ENCODE results near the gene CXorf51A.
"Not testable (repeated sequence)": the region's sequence is repeated elsewhere in the genome, so short reads cannot be mapped to it uniquely, and the experiment has no call there.

The CXorf51A gene

DNA sequence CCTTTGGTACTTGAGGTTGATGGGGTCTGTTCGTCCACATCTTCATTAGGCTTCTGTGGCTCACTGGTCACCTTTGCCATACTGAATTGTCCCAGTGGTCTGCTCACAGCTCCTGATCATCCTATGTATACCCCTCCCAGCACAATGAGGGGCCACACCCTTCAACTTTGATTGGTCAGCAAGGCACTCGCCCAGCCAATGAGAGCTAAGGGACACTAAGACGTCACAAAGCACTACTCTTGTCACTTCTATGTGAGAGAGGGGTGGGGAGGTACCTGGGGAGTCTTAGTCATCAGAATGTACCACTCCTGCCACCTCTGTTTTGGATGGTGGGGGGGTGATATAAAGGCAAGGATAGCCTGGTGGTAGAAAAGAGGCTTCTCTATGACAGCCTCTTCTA, at the start of gene CXorf51A:
Gene CXorf51A, minus strand, starts transcription at position 101 of the 400 bp plus-strand sequence. Its CDS starts 21 bp downstream, at position 80.
- H3K9me2 ChIP-seq (replicated peaks; ENCODE audit: low read depth, low read length); H3K9me3 ChIP-seq (ENCODE audit: insufficient read depth, low read depth, low read length); H3K4me3 ChIP-seq (ENCODE audit: low read length, poor library complexity, severe bottlenecking); H4K20me1 ChIP-seq (ENCODE audit: insufficient read depth, low read length, poor library complexity, severe bottlenecking); H3K4me2 ChIP-seq (ENCODE audit: low read depth, low read length, poor library complexity, severe bottlenecking); H3K27me3 ChIP-seq (ENCODE audit: insufficient read depth, low read length, poor library complexity, severe bottlenecking); H3K36me3 ChIP-seq (ENCODE audit: insufficient read depth, low read length); H3K9ac ChIP-seq (ENCODE audit: low read depth, low read length, poor library complexity, severe bottlenecking); H2AFZ ChIP-seq (ENCODE audit: low read length); H3F3A ChIP-seq (ENCODE audit: low read depth); H3K4me1 ChIP-seq (ENCODE audit: insufficient read depth, low read length, poor library complexity, severe bottlenecking); H3K79me2 ChIP-seq (ENCODE audit: insufficient read depth, low read length): not testable (repeated sequence)

DNA sequence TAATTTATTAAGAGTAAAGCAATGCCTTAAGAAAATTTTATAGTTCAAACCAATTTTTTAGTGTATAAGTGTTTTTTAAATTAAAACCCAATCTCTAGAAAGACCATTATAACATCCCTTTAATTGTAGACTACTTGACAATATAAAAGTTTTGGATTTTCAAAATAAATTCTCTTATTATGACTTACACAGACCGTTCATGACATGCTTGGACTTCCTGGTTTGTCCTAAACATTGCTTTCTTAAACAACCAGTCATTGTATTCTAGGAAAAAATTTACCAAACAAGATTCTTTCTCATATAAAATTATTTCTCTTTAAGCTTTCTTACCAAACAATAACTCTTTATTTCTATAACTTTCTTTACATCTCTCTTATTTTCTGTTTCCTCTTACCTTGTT, 49.0 kb upstream of the CXorf51A start:
- Histone ChIP-seq H3K4me2 (ENCODE audit: low read depth, low read length, poor library complexity, severe bottlenecking) (no peak overlapping the region), H3K36me3 (ENCODE audit: insufficient read depth, low read length) (no peaks in the 10 kb centered on the region), H3K79me2 (ENCODE audit: insufficient read depth, low read length) (no peaks in the 10 kb centered on the region), H3K9me2 (replicated peaks; ENCODE audit: low read depth, low read length) (no peaks in the 10 kb centered on the region), H3K9ac (ENCODE audit: low read depth, low read length, poor library complexity, severe bottlenecking) (no peak overlapping the region), H3F3A (ENCODE audit: low read depth) (no peaks in the 10 kb centered on the region), H2AFZ (ENCODE audit: low read length) (no peak overlapping the region), H3K9me3 (ENCODE audit: insufficient read depth, low read depth, low read length) (no peaks in the 10 kb centered on the region), H3K4me1 (ENCODE audit: insufficient read depth, low read length, poor library complexity, severe bottlenecking) (no peaks in the 10 kb centered on the region), H4K20me1 (ENCODE audit: insufficient read depth, low read length, poor library complexity, severe bottlenecking) (no peaks in the 10 kb centered on the region), H3K4me3 (ENCODE audit: low read length, poor library complexity, severe bottlenecking) (no peak overlapping the region), H3K27me3 (ENCODE audit: insufficient read depth, low read length, poor library complexity, severe bottlenecking) (no peaks in the 10 kb centered on the region)
- TF ChIP-seq EZH2phosphoT487 (IDR thresholded peaks at IDR 0.05; ENCODE audit: borderline replicate concordance), result no peak
- TF ChIP-seq, protein P1, sequence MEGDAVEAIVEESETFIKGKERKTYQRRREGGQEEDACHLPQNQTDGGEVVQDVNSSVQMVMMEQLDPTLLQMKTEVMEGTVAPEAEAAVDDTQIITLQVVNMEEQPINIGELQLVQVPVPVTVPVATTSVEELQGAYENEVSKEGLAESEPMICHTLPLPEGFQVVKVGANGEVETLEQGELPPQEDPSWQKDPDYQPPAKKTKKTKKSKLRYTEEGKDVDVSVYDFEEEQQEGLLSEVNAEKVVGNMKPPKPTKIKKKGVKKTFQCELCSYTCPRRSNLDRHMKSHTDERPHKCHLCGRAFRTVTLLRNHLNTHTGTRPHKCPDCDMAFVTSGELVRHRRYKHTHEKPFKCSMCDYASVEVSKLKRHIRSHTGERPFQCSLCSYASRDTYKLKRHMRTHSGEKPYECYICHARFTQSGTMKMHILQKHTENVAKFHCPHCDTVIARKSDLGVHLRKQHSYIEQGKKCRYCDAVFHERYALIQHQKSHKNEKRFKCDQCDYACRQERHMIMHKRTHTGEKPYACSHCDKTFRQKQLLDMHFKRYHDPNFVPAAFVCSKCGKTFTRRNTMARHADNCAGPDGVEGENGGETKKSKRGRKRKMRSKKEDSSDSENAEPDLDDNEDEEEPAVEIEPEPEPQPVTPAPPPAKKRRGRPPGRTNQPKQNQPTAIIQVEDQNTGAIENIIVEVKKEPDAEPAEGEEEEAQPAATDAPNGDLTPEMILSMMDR (conservative IDR thresholded peaks at IDR 0.05; ENCODE audit: low read length), result no peak

DNA sequence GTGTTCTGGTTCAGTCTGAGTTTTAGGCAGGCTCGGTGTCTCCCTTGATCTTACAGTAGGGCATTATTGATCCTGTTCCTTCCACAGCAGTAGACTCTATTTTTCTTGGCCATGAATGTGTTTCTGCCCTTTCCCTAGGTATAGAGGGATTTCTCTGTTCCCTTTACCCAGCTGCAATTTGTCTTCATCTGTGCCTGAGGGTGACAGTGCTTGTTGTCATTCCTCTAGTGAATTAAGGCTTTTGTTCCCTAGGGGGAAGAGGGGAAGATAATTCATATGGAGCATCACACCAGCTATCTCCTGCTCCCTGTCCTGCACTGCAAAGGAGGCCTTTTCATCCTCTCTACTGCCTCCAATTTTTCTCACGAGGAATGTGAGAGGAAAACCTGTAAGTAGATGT, 39.7 kb upstream of the CXorf51A start:
- Histone ChIP-seq H3K9me3 (ENCODE audit: insufficient read depth, low read depth, low read length) (no peaks in the 10 kb centered on the region), H3K9me2 (replicated peaks; ENCODE audit: low read depth, low read length) (no peaks in the 10 kb centered on the region), H3K4me1 (ENCODE audit: insufficient read depth, low read length, poor library complexity, severe bottlenecking) (no peaks in the 10 kb centered on the region), H3K4me2 (ENCODE audit: low read depth, low read length, poor library complexity, severe bottlenecking) (no peak overlapping the region), H3K4me3 (ENCODE audit: low read length, poor library complexity, severe bottlenecking) (no peak overlapping the region), H3K36me3 (ENCODE audit: insufficient read depth, low read length) (no peaks in the 10 kb centered on the region), H2AFZ (ENCODE audit: low read length) (no peak overlapping the region), H3F3A (ENCODE audit: low read depth) (no peaks in the 10 kb centered on the region), H3K9ac (ENCODE audit: low read depth, low read length, poor library complexity, severe bottlenecking) (no peak overlapping the region), H4K20me1 (ENCODE audit: insufficient read depth, low read length, poor library complexity, severe bottlenecking) (no peaks in the 10 kb centered on the region), H3K27me3 (ENCODE audit: insufficient read depth, low read length, poor library complexity, severe bottlenecking) (no peaks in the 10 kb centered on the region), H3K79me2 (ENCODE audit: insufficient read depth, low read length) (no peaks in the 10 kb centered on the region)
- TF ChIP-seq EZH2phosphoT487 (IDR thresholded peaks at IDR 0.05; ENCODE audit: borderline replicate concordance), result no peak
- TF ChIP-seq, protein P1 (conservative IDR thresholded peaks at IDR 0.05; ENCODE audit: low read length), result no peak

DNA sequence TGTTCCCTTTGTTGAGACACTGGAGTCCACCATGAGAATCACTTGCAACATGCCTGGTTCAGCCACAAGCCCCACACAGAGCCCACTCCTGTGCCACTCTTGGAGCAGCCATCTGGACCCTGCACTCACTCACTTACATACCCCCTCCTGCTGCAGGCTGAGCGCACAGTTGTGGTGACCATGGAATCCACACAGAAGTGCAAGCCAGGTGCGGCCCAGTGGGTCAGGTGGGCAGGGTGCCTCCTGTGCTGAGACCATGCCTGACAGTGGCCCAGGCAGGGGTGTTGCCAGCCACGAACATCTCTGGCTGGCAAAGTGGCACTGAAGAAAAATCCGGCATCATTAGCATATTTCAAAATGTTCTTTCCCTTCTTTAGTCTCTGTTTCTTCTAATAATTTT, 17.4 kb upstream of the CXorf51A start:
- Histone ChIP-seq H3F3A (ENCODE audit: low read depth) (no peaks in the 10 kb centered on the region), H3K4me2 (ENCODE audit: low read depth, low read length, poor library complexity, severe bottlenecking) (no peak overlapping the region), H3K4me1 (ENCODE audit: insufficient read depth, low read length, poor library complexity, severe bottlenecking) (no peaks in the 10 kb centered on the region), H4K20me1 (ENCODE audit: insufficient read depth, low read length, poor library complexity, severe bottlenecking) (no peaks in the 10 kb centered on the region), H3K9me2 (replicated peaks; ENCODE audit: low read depth, low read length) (no peaks in the 10 kb centered on the region), H3K27me3 (ENCODE audit: insufficient read depth, low read length, poor library complexity, severe bottlenecking) (no peaks in the 10 kb centered on the region), H3K79me2 (ENCODE audit: insufficient read depth, low read length) (no peaks in the 10 kb centered on the region), H3K4me3 (ENCODE audit: low read length, poor library complexity, severe bottlenecking) (no peak overlapping the region), H2AFZ (ENCODE audit: low read length) (no peak overlapping the region), H3K36me3 (ENCODE audit: insufficient read depth, low read length) (no peaks in the 10 kb centered on the region), H3K9ac (ENCODE audit: low read depth, low read length, poor library complexity, severe bottlenecking) (no peak overlapping the region), H3K9me3 (ENCODE audit: insufficient read depth, low read depth, low read length) (no peaks in the 10 kb centered on the region)
- TF ChIP-seq EZH2phosphoT487 (IDR thresholded peaks at IDR 0.05; ENCODE audit: borderline replicate concordance), result no peak
- TF ChIP-seq, protein P1 (conservative IDR thresholded peaks at IDR 0.05; ENCODE audit: low read length), result no peak

DNA sequence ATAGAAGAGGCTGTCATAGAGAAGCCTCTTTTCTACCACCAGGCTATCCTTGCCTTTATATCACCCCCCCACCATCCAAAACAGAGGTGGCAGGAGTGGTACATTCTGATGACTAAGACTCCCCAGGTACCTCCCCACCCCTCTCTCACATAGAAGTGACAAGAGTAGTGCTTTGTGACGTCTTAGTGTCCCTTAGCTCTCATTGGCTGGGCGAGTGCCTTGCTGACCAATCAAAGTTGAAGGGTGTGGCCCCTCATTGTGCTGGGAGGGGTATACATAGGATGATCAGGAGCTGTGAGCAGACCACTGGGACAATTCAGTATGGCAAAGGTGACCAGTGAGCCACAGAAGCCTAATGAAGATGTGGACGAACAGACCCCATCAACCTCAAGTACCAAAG, 5.1 kb downstream of the CXorf51A start, which contains the start of gene CXorf51B:
Gene CXorf51B, plus strand, starts transcription at position 301 of the 400 bp plus-strand sequence. Its CDS starts 21 bp downstream, at position 322.
- H3K9ac ChIP-seq (ENCODE audit: low read depth, low read length, poor library complexity, severe bottlenecking); H3K9me3 ChIP-seq (ENCODE audit: insufficient read depth, low read depth, low read length): not testable (repeated sequence)

More for the DNA sequence above, 5.1 kb downstream of the CXorf51A start, which contains the start of gene CXorf51B:
- not testable (repeated sequence) for H3K36me3 ChIP-seq (ENCODE audit: insufficient read depth, low read length); H3K27me3 ChIP-seq (ENCODE audit: insufficient read depth, low read length, poor library complexity, severe bottlenecking); H2AFZ ChIP-seq (ENCODE audit: low read length); H3K4me3 ChIP-seq (ENCODE audit: low read length, poor library complexity, severe bottlenecking); H3K4me2 ChIP-seq (ENCODE audit: low read depth, low read length, poor library complexity, severe bottlenecking); H3K4me1 ChIP-seq (ENCODE audit: insufficient read depth, low read length, poor library complexity, severe bottlenecking); H3K79me2 ChIP-seq (ENCODE audit: insufficient read depth, low read length); H3K9me2 ChIP-seq (replicated peaks; ENCODE audit: low read depth, low read length); H3F3A ChIP-seq (ENCODE audit: low read depth); H4K20me1 ChIP-seq (ENCODE audit: insufficient read depth, low read length, poor library complexity, severe bottlenecking)
